GM18502 (cell line): Measurements from ENCODE around the gene TCP11L1.
"Not testable (repeated sequence)": the region's sequence is repeated elsewhere in the genome, so short reads cannot be mapped to it uniquely, and the experiment has no call there.

ENCODE experiments used
- ATAC-seq: cut with Tn5 transposase; IDR thresholded peaks from one replicate; pipeline ENCODE4 v1.9.1; 2021; ENCODE audit warnings: mild to moderate bottlenecking; ENCODE audit not compliant: unreplicated experiment, poor library complexity

The TCP11L1 gene

DNA sequence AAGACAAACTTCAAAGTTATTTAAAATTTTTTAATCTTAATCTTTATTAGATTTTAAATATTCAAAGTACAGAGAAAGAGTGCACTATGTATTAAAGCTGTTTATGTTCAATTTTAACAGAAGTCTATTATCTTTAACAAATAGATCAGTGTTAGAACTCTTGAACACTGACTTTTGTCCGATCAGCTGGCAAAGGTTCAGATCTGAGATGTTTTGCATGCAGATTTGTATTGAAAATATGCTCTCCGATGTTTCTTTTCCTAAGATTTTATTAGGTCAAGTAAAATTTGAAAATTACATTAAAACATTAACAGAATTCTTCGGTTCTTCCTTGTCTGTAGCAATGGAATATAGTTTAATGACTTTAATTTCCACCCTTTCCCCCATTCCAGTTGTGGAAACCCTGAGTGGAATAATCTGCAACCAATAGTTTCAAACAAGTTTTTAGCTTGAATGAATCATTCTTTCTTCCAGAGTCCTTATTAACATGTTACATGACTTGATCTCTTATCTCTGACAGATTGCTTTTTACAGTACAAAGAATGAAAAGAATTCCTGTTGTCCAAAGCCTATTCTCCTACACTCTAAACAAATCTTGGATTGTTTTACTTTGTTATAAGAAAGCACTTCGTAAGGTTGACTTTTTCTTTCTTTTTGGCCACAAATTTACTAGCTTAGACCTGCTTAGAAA, 11.4 kb upstream of the TCP11L1 start:
- ATAC-seq: no peak

DNA sequence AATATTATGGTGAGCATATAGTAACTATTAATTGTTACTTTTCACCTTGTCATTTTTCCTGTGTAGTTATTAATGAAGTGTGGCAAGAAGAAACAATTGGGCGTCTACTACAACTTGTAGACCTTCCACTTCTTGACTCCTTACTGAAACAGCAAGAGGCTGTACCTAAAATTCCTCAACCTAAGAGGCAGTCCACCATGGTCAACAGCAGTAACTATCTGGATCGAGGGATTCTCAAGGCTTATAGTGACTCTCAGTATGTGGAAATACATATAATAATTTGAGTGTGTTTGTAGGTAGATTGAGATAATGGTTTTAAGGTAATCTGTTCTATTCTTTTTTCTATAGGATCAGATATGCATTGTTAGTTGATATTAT, 10.8 kb upstream of the TCP11L1 start:
- ATAC-seq: no peak

DNA sequence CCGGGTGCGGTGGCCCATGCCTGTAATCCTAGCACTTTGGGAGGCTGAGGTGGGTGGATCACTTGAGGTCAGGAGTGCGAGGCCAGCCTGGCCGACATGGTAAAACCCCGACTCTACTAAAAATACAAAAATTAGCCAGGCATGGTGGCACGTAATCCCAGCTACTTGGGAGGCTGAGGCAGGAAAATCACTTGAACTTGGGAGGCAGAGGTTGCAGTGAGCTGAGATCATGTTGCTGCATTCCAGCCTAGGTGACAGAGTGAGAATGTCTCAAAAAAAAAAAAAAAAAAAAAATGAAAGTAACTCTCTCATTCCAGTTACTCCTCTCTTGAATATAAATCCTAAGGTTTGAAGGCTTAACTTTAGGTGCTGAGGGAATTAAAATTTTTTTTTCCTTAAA, 10.2 kb upstream of the TCP11L1 start:
- not testable (repeated sequence) for ATAC-seq

DNA sequence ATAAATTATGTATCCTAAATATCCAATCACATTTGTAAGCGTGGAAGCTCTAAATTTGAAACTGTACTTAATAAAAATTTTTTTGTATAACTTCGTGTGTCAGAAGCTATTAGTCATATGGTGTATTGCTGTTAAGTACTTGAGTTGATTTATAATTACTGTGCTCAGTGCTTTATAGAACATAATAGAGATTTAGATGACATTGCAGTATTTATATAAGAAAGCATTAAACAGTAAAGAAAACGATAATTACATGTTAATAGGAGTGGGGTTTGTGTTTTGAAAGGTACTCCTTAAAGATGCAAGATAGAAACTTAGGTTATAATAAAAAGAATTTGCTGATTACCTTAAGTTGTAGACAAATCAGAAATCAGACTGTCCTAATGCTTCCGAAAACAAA, 5.9 kb upstream of the TCP11L1 start:
- ATAC-seq: no peak

DNA sequence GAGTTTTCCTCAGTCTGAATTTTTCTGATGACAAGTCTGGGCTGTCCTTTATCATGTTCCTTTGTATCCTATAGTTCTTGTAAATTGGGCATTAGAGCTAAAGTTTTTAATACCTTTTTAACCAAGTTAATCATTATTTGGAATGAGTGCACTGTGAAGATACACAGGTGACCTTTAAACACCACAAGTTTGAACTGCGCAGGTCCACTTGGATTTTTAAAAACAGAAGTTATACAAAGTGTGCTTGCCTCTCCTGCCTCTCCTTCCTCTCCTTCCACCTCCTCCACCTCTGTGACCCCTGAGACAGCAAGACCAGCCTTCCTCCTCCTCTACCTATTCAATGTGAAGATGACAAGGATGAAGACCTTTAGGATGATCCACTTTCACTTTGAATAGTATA, 4.4 kb upstream of the TCP11L1 start:
- ATAC-seq: no peak

DNA sequence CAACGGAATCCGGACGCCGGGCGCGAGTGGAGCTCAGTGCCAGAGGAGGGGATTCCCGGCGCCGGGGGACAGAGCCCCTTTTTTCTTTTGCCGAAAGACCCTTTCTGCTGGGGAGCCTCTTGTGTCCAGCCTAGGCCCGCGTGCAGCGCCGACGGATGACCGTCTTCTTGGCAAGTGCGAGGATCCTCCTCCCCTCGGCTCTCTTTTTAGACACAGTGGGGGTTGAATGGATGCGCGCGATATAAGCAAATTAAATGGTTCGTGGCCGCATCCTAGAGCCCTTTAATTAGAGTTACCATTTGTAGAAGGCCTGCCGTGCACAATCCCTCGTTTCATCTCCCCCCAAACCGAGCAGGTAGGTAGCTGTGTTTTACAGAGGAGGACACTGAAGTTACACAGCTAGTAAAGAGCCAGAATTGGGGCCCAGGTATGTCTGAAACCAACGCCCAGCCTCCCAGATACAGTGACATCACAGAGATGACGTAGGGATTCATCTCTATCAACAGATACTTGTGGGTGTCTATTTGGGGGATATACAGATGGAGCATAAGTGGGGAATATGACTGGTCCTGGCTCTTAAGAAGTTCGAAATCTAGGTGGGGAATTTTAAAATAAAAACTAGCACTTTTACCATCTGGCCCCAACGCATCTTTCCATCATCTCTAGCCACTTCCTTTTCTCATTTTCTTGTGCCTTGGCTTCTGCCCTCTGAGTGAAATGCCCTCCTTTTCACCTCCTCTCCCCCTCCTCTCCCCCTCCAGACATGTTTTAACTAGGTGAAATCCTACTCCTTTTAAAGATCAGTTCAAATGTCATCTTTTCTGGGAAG, 875 bp downstream of the TCP11L1 start:
- ATAC-seq: peak; percentile 43

DNA sequence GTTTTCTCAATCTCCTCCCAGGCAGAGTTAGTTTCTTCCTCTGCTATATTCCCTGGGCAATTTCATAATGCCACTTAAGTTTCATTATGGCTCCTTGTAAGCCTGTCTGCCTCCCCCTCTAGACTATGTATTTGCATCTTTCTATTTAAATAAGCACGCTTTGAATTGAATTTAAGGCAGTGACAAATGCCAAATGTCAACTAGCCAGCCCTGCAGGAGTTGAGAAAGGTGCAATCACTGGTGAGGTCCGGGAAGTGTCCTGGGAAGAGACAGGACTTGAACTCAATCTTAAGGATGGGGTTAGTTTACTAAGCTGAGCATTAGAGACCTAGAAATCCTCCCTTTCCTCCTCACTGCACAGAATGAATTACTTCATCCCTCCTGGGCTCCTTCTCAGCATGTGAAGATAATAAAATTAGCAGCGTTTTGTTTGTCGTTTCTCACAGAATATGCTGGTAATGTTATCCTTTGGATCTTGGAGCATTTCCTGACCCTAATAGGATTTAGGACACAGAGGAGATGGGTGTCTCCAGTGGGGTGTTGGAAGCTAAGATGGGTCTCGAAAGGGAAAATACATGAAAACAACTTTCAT, 1.6 kb downstream of the TCP11L1 start:
- ATAC-seq: peak; percentile 30

DNA sequence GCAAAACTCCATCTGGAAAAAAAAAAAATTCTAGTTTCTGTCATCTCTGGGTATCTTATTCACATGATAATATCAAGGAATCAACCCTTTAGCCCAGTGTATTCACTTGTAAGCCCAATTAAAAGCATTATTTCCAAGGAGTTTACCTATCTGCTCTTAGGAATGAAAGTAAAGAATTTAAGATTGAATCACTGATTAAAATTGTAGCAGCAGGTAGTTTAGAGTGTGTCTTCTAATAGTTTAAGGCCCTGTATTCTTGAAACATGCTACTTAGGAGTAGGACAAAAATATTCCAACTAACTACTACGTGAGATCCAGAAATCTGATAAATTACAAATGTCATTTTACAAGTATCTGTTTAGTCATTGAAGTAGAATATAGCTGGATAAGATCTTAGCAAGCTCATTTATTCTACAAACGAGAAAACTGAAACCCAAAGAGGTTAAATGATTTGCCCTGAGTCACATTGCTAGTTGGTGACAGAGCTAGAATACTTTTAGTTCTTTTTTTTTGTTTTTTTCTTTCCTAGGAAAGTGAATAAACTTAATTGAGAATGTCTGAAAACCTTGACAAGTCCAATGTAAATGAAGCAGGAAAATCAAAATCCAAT, 4.0 kb downstream of the TCP11L1 start:
- no peak for ATAC-seq

DNA sequence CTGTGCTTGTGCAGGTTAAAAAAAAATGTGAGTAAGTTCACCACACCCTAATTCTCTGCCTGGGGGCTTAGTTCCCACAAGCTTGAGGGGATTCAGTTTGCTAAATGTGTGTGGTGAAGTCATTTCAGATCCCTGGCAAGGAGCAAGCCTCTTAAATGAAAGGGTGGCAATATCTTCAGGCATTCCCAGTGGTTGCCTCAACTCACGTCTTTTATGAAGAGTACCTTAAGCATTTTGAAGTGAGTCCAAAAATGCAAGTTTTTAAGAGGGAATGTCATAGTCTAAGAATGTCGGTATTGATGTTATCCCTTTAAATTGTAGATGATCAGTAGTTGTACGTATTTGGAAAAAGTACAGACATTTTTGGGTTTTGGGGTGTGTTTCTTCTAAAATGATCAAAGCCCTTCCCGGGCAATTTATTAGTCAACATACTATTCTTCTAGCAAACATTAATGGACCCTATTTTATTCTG, 4.9 kb downstream of the TCP11L1 start:
- no peak for ATAC-seq

DNA sequence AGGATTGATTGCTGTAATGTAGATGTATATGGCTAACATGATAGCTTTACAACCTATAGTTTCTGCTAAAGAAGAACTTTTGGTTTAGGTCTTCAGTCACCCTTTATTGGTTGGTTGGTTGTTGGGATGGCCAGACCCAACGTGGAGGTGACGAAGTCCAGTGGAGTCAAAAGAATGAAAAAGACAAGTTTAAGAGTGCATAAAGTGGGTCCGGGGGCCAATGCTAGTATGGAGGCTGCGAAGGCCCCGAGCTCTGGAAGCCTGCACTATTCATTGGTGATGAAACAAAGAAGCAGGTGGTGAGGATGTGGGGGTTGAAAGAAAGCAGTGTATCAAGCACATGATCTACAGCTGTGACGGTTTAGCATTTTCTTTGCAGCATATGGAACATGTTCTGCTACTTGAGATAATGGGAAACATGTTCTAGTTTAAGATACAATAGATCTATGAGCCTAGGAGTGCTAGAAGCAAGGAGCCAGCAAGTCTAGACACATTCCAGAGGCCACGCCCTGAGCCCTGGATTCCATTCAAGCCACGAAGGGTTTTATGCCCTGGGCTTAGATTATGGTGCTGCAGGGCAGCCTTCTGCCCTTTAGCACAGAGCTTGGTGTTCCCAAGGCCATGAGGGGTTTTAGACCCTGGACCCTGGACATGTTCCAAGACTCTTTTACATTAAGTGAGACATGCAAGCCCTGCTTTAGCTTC, 6.3 kb downstream of the TCP11L1 start:
- ATAC-seq: no peak

DNA sequence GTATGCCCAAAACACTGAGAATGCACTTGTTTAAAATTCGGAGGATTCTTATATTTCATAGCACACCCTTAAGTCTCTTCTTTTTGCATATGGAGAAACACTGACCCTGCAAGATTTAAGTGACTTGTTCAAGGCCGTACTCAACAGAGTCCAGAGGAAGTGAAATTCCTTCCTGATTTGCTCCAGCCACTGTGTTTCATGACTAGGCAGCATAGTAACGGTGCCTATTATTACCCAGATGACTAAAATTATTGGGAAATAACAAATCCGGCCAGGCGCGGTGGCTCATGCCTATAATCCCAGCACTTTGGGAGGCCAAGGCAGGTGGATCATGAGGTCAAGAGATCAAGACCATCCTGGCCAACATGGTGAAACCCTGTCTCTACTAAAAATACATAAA, 9.3 kb downstream of the TCP11L1 start:
- ATAC-seq: not testable (repeated sequence)

DNA sequence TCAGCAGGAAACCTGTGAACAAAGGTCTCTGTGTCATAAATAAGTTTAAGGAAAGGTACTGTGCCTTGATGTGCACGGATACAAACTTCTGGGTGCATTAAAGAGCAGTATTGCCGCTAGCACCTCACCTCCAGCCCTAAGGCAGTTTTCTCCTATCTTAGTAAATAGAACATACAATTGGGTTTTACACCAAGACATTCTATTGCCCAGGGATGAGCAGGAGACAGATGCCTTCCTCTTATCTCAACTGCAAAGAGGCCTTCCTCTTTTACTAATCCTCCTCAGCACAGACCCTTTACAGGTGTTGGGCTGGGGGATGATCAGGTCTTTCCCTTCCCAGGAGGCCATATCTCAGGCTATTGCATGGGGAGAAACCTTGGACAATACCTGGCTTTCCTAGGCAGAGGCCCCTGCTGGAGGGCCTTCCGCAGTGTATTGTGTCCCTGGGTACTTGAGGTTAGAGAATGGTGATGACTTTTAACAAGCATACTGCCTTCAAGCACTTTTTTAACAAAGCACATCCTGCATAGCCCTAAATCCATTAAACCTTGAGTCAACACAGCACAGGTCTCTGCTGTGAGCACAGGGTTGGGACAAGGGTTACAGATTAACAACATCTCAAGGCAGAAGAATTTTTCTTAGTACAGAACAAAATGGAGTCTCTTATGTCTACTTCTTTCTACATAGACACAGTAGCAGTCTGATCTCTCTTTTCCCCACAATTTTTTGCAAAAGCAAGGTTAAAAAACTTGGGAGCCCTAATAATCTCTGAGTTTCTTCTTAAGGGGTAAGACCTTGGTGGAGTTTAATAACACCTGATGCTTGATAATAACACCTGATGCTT, 10.4 kb downstream of the TCP11L1 start:
- not testable (repeated sequence) for ATAC-seq

DNA sequence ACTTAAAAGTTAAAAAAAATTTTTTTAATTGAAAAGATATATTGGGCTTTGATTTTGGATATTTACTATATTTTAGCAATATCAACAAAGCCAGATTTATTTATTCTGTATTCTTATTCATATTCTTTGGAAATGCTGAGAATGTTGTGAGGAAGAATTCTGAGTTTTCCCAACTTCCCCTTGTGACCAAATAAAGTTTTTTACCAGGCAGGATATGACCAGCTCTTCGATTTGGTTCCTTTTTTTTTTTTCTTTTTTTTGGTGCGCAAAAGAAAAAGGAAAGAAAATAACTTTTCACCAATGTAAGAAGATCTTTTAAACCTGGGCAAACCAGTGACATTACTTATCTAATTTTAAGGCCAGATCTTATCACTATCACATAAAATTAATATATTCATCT, 12.9 kb downstream of the TCP11L1 start:
- ATAC-seq: no peak

DNA sequence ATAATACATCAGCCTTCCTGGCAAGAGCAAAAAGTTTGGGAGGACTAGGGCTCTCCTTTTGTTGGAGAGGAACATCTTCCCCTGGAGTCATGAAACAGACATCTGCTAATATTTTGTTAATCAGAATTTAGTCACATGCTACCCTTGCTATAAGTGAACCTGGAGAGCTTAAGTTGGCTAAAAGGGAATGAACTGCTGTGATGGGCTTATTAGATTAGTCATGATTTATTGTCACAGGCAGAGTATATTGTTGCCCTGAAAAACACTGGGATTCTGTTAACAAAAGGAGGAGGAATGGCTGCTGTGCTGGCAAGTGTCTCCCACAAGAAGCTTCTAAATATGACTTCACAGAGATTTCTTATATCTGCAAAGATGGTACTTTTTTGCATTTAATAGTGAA, 16.0 kb downstream of the TCP11L1 start:
- no peak for ATAC-seq

DNA sequence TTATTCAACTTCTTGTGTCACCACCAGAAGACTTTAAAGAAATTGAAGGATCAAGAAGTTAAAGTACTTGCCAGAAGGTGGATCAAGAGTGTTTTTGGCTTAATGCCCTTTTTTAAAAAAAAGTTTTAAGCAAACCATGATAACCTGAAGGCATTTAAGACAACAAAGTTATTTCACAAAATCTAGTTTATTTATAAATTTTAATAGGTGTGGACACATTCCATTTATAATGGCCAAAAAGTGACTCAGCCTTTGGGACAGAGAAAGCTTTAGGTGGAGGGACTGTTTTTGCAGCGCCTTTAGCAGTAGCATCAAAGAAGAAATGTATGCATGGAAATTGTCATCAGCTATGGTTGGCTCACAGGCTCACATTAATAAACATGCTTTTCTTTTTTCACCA, 17.9 kb downstream of the TCP11L1 start:
- no peak for ATAC-seq

DNA sequence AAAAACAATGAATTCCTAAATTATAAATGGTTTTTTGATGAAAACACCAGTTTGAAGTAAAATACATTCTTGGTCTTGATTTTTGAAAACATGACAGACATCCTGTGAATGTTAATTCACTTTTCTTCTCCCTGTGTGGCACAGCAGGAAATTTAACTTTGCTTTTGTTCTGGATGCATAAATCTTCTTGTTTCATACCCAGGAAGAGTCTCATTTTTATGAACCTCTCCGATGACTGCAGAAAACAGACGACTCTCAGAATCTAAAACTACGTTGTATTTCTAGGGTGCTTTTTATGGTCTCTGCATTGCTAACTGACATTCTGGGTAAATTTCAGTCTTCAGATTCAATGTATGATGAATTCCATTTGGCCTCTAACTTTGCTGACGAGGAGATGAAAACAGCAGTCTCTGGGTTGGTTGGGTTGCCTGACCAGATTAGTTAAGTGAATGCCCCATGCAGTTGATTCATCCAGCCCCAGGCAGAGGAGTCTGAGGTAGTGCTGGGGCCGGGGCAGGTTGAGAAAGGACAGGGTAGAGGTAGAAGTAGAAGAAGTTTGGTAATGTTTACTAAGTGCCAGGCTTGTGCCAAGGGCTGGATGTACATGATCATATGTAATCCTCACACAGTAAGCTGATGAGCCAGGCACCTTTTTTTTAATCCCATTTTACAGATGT, 20.1 kb downstream of the TCP11L1 start:
- no peak for ATAC-seq

DNA sequence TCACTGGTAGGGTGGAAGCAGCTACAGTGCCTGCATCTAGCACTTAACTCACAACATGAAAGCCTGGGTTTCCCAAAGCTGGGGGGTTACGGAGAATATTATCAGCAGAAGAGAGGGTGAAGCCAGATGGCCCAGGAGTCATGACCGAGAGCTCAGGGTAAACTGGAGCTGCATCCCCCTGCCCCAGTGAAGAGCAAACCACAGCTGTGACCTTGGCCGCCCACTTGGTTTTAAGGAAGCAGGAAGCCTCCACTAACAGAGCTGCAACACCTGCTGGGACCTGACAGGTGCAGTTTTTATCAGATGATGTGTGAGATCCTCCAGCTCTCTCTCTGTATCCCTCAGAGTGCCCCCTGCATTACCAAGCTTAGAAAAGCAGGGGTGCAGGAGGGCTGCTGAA, 20.9 kb downstream of the TCP11L1 start:
- no peak for ATAC-seq

DNA sequence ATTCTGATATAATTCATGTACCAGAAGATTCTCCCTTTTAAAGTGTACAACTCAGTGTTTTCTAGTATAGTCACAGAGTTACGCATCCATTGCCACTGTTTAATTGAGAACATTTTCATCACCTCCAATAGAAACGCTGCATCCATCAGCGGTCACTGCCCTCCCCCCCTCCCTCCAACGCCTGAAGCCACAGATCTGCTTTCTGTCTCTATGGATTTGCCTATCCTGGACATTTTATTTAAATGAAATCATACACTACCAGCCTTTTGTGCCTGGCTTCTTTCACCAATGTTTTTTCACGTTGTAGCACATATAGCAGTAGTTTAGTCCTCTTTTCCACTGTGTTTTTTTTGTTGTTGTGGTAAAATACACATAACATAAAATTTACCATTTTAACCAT, 22.8 kb downstream of the TCP11L1 start:
- ATAC-seq: no peak

DNA sequence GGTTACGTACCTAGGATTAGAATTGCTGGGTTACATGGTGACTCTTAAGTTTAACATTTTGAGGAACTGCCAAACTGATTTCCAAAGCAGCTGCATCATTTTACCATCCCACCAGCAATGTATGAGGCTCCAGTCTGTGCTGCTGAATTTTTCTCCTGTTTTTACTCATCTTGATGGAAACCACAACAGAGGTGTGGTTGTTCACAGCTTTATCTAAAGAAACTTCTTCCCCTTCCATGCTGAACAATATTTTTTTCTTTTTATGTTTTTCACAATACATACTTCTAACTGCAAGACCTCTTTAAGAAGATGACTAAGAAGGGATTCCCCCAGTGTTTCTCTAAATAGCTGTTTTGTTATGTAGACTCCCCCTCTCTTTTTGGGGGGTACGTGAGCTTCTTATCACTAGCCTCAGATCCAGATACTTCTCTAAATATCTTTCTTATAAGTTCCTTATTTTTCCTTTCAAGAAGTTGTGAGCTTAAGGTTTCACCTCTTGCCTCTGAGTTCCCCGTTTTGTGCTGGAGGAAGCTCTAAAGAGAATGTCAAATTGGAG, 24.0 kb downstream of the TCP11L1 start:
- ATAC-seq: peak; percentile 65
